GM10248 (cell line): ENCODE data around the gene PRKN.

Experiments used
- CTCF ChIA-PET: fragments of 300-600 bp; sonication (Branson Sonifier 250); formaldehyde crosslinking; extraction: SDS; loops from one replicate; lab custom pipeline; 2021; ENCODE audit warnings: antibody characterized with exemption; lab: Yijun Ruan, JAX
- POLR2A ChIA-PET: fragments of 350-650 bp; sonication (Branson Sonifier 250); formaldehyde crosslinking; extraction: SDS; loops from one replicate; lab custom pipeline; 2020; ENCODE audit warnings: antibody characterized with exemption; lab: Yijun Ruan, JAX
- DNase-seq: peaks from one replicate; pipeline ENCODE4 v3.0.0; 2012; ENCODE audit errors: extremely low spot score
- TF ChIP-seq, protein P1 (sequence below): IDR thresholded peaks from 2 replicates; pipeline ENCODE4 v1.5.1; 2012; ENCODE audit warnings: mild to moderate bottlenecking, low read depth; ENCODE audit errors: extremely low read depth, missing control alignments, control extremely low read depth

PRKN gene

GRCh38 chr6:161602359-161602758, 1125.2 kb downstream of the PRKN start:
- TF ChIP-seq, protein P1, sequence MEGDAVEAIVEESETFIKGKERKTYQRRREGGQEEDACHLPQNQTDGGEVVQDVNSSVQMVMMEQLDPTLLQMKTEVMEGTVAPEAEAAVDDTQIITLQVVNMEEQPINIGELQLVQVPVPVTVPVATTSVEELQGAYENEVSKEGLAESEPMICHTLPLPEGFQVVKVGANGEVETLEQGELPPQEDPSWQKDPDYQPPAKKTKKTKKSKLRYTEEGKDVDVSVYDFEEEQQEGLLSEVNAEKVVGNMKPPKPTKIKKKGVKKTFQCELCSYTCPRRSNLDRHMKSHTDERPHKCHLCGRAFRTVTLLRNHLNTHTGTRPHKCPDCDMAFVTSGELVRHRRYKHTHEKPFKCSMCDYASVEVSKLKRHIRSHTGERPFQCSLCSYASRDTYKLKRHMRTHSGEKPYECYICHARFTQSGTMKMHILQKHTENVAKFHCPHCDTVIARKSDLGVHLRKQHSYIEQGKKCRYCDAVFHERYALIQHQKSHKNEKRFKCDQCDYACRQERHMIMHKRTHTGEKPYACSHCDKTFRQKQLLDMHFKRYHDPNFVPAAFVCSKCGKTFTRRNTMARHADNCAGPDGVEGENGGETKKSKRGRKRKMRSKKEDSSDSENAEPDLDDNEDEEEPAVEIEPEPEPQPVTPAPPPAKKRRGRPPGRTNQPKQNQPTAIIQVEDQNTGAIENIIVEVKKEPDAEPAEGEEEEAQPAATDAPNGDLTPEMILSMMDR: no peak
- ChIA-PET CTCF (no interaction called here), POLR2A (no interaction called here)
- DNase-seq: no peak

DNA sequence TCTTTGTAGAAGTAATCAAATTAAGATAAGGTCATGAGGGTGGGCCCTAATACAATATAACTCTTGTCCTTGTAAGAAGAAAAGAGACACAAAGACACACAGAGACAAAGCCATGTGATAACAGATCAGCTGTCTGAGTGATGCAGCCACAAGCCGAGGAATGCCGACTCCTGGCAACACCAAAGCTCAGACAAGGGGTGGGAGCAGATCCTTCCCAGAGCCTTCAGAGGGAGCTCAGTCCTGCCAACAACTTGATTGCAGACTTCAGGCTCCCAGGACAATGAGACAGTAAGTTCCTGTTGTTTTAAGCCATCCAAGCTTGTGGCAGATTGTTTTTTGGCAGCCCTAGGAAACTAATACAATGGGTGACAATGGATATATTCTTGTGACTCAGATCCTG, 1128.7 kb downstream of the PRKN start:
- no peak for DNase-seq
- CTCF ChIA-PET: no interaction called here
- POLR2A ChIA-PET: no interaction called here
- TF ChIP-seq, protein P1: no peak

GRCh38 chr6:161596807-161597520, 1130.6 kb downstream of the PRKN start:
- DNase-seq: no peak
- ChIA-PET POLR2A (no interaction called here), CTCF (no interaction called here)
- TF ChIP-seq, protein P1: no peak

DNA sequence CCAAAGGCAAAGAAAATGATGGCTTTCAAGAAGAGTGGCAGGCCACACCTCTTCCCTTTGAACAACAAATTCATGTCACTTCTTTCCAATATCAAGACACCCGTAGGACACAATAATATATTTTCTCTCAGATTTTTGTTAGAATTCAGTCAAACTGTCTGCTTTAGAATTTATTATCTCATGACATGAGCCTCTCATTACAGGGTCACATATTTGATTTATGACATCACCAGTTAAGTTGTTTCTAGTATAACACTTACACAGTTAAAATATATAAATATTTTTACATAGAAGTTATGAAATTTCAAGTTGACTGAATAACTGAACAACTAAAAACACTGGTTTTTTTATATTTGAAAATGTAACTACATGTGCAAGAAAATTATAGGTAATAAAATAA, 1133.2 kb downstream of the PRKN start:
- ChIA-PET CTCF (no interaction called here), POLR2A (no interaction called here)
- TF ChIP-seq, protein P1: no peak
- DNase-seq: no peak

DNA sequence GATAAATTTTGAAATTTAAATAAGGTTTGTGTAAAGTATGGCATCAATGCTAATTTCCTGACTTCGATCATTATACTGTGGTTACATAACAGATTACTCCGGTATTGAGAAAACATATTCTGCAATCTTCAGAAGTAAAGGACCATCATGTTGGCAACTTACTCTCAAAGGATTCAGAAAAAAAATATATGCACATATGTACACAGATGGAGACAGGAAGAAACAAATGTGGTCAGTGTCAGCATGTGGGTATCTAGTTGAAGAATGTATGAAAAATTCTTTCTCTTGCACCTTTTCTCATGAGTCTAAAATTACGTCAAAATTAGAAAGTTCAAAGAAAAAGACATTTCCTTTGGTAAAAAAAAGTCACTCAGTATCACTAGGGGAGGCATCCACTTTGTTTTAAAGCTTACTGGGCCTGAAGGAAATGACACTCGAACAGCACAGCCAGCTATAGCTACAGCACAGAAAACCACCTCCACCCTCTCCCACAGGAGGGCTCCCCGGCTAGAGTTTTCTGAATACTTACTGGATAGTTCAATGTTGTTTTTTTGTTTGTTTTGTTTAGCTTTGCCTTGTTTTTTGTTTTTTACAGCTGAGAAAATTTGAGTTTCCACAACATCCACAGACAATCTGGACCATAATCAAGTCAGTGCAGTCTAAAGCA, 1136.5 kb downstream of the PRKN start:
- DNase-seq: no peak
- CTCF ChIA-PET: no interaction called here
- POLR2A ChIA-PET: no interaction called here
- TF ChIP-seq, protein P1: no peak

GRCh38 chr6:161586887-161587286, 1140.7 kb downstream of the PRKN start:
- ChIA-PET CTCF (interaction anchor here (1.2 to 1.5 kb wide), 3 partner anchors 14 to 37 kb away, joined by 3 to 4 read pairs (median 3); no protein-coding TSS in a partner anchor), POLR2A (no interaction called here)
- DNase-seq: no peak
- TF ChIP-seq, protein P1: no peak
